CD4-positive, CD25-positive, alpha-beta regulatory T cell (primary cell): ENCODE results near the gene MSN. TPM values are rescaled to one million over a fixed set of nuclear protein-coding genes. Genes with fewer than 3 reads are reported as not detected.
A peak's percentile ranks its signal among the peaks of the same experiment; 100 is the strongest.
"Not testable (repeated sequence)": the region's sequence is repeated elsewhere in the genome, so short reads cannot be mapped to it uniquely, and the experiment has no call there.

Experiments
- ATAC-seq, 2 donors: fragments of 150-1000 bp; cut with Tn5 transposase; one replicate each; pipeline ENCODE4 v1.10.0; 2021; ENCODE audit warnings: low read depth in 2 of 2, moderate number of reproducible peaks in 2 of 2, moderate library complexity in 1 of 2
- DNase-seq, 3 donors: peaks; one replicate each; pipeline versions ENCODE4 v3.0.0 to v3.0.0-alpha.2; 2012 to 2022; ENCODE audit warnings: mixed read lengths in 1 of 3
- H3K27ac ChIP-seq: one replicate; pipeline ENCODE4 v1.7.0; 2013; ENCODE audit warnings: mild to moderate bottlenecking, low read length; ENCODE audit not compliant: insufficient read depth, poor library complexity, severe bottlenecking
- H3K27me3 ChIP-seq: one replicate; pipeline ENCODE4 v1.7.0; 2013; ENCODE audit warnings: low read length; ENCODE audit not compliant: control insufficient read depth, insufficient read depth
- H3K36me3 ChIP-seq: one replicate; pipeline ENCODE4 v1.7.0; 2013; ENCODE audit warnings: mild to moderate bottlenecking, low read length, moderate library complexity; ENCODE audit not compliant: control insufficient read depth, insufficient read depth
- H3K4me1 ChIP-seq: 2 replicates; pipeline ENCODE4 v1.7.0; 2013; ENCODE audit warnings: mild to moderate bottlenecking, low read length; ENCODE audit not compliant: insufficient read depth, control insufficient read depth, poor library complexity, severe bottlenecking
- H3K4me3 ChIP-seq: one replicate; pipeline ENCODE4 v1.7.0; 2013; ENCODE audit warnings: low read depth, mild to moderate bottlenecking, low read length, moderate library complexity
- H3K9me3 ChIP-seq, 2 experiments: 1 replicate in 1 of 2; 2 replicates in 1 of 2; pipeline ENCODE4 v1.7.0; 2013; ENCODE audit warnings: low read length in 2 of 2, mild to moderate bottlenecking in 1 of 2, moderate library complexity in 1 of 2; ENCODE audit not compliant: control insufficient read depth in 2 of 2
- H3K27ac Mint-ChIP-seq, 3 donors: one replicate each; pipeline ENCODE4 v1.8.0; 2020 to 2022; ENCODE audit warnings: mild to moderate bottlenecking in 3 of 3, mixed read lengths in 3 of 3, moderate library complexity in 2 of 3
- H3K27me3 Mint-ChIP-seq: one replicate; pipeline ENCODE4 v1.8.0; 2022; ENCODE audit warnings: mild to moderate bottlenecking, mixed read lengths
- H3K36me3 Mint-ChIP-seq: one replicate; pipeline ENCODE4 v1.8.0; 2020; ENCODE audit warnings: mixed read lengths
- H3K4me1 Mint-ChIP-seq, 4 donors: one replicate each; pipeline ENCODE4 v1.8.0; 2020 to 2022; ENCODE audit warnings: mixed read lengths in 4 of 4, mild to moderate bottlenecking in 1 of 4
- H3K4me3 Mint-ChIP-seq, 4 donors: one replicate each; pipeline ENCODE4 v1.8.0; 2020 to 2022; ENCODE audit warnings: mild to moderate bottlenecking in 4 of 4, mixed read lengths in 4 of 4, moderate library complexity in 3 of 4
- H3K9me3 Mint-ChIP-seq, 7 donors: one replicate each; pipeline ENCODE4 v1.8.0; 2020 to 2022; ENCODE audit warnings: mixed read lengths in 7 of 7, mild to moderate bottlenecking in 3 of 7, moderate library complexity in 2 of 7
- polyA plus RNA-seq, 4 donors: library from polyadenylated mRNA; unstranded; fragments of 300-500 nt; fragmentation: Illumina TruSeq; gene quantifications; one replicate each; pipeline ENCODE4 v1.2.3, GENCODE V29; 2021
- total RNA-seq: library from RNA; stranded (reverse); gene quantifications from one replicate; pipeline ENCODE4 v1.2.3, GENCODE V29; 2022

Gene MSN
- total and polyA plus RNA-seq, 5 donors from 2014 or later: 339 to 527 (median 438) TPM

DNA sequence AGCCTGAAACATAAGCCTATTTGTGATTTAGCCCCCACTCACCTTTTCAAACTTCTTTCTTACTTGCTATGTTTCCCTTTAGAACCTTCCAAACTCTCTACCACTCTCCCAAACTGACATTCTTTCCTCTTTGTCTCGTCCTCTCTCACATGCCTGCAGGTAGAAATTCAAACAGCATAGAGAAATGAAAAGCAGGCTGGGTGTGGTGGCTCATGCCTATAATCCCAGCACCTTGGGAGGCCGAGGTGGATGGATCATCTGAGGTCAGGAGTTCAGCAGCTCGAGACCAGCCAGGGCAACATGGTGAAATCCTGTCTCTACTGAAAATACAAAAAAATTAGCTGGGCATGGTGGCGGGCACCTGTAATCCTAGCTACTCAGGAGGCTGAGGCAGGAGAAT lies 31.2 kb upstream of the MSN start:
- not testable (repeated sequence) for H3K36me3 ChIP-seq, H3K9me3 Mint-ChIP-seq, H3K4me1 Mint-ChIP-seq, H3K4me1 ChIP-seq, H3K27ac ChIP-seq, H3K27ac Mint-ChIP-seq, H3K27me3 ChIP-seq, H3K4me3 Mint-ChIP-seq, H3K27me3 Mint-ChIP-seq, H3K4me3 ChIP-seq, DNase-seq, H3K9me3 ChIP-seq, ATAC-seq, H3K36me3 Mint-ChIP-seq

DNA sequence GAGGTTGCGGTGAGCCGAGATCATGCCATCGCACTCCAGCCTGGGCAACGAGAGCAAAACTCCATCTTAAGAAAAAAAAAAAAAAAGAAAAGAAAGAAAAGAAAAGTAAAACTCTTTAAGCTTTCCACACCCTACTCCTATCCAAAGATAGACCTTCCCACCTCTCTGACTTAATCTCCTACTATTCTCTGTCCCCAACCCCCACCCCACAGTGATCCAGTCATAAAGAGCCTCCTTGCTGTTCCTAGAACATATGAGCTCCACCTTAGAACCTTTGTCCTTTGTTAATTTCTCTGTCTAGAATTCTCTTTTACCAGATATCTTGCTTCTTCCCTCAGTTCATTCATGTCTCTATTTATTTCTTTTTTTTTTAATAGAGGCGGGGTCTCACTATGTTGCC lies 30.1 kb upstream of the MSN start:
- Mint-ChIP-seq H3K4me3 (no peak overlapping the region), H3K27me3 (no peaks in the 10 kb centered on the region), H3K4me1 (peaks cover 0 to 6% (median 3%) of the 10 kb centered on the region in 4 donors), H3K9me3 (peaks cover 0 to 4% (median 0%) of the 10 kb centered on the region in 7 donors), H3K27ac (peak overlapping the region in 1 of 3 donors; percentile 3), H3K36me3 (no peaks in the 10 kb centered on the region)
- no peaks in the 10 kb centered on the region for H3K4me1 ChIP-seq
- ATAC-seq: no peak
- DNase-seq: no peak
- no peak overlapping the region for H3K4me3 ChIP-seq
- no peak overlapping the region for H3K27ac ChIP-seq
- no peaks in the 10 kb centered on the region for H3K36me3 ChIP-seq
- H3K9me3 ChIP-seq: no peaks in the 10 kb centered on the region
- no peaks in the 10 kb centered on the region for H3K27me3 ChIP-seq

DNA sequence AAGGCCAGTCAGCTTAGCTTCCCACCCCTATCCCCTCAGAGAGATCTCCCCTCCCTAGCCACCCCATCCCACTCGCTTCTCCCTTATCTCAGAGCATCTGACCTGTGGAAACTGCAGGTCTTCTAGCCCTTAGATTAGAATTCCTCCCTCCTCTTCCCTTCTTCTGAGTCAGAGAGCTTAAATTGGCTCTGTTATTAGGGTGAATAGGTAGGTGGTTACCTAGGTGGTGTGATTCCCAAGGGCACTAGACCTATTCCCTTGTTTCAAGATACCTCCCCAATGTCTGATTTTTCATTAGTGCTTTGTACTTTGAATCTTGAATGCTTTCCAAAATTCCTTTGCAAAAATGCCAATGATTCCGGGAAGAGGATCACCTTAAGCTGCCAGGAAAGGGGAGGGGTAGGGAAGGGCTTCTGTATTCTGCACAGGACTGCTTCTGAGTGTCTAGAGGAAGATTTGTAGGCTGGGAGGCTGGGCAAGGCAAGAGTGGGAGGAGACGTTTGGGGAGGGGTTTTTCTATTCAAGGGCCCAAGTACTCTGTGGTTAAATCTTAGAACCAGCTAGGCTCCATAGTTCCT lies 24.5 kb upstream of the MSN start:
- H3K36me3 Mint-ChIP-seq: no peaks in the 10 kb centered on the region
- peak overlapping the region in 2 of 3 donors; percentile 72 to 80 for H3K27ac Mint-ChIP-seq
- peaks cover 0 to 1% (median 0%) of the 10 kb centered on the region in 7 donors for H3K9me3 Mint-ChIP-seq
- H3K4me3 Mint-ChIP-seq: no peak overlapping the region
- Histone ChIP-seq H3K27ac (no peak overlapping the region), H3K27me3 (no peaks in the 10 kb centered on the region), H3K4me3 (no peak overlapping the region), H3K9me3 (no peaks in the 10 kb centered on the region), H3K4me1 (no peaks in the 10 kb centered on the region), H3K36me3 (no peaks in the 10 kb centered on the region)
- no peak for ATAC-seq
- no peaks in the 10 kb centered on the region for H3K27me3 Mint-ChIP-seq
- H3K4me1 Mint-ChIP-seq: peaks cover 0 to 18% (median 6%) of the 10 kb centered on the region in 4 donors
- DNase-seq: no peak

DNA sequence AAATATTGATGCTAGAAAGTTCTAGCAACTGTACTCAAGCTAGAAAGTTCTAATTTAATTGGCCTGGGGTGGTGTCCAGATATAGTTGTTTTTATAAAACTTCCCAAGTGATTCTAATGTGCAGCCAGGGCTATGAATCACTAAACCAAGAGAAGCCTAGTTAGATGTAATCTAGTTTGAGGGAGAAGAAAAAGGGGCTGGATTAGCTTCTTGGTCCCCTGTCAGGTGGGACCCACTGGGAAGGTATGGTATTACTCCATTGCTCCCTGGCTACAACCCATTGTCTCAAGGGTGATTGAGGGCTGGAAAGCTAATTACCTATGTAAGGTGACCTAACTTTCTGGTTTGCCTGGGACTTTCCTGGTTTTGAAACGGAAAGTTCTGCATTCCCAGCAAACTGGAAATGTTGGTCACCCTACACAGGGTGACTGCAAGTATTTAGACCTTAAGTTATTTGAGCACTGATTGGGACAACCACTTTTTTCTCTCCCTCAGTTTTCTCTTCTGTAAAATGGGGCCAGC lies 23.9 kb upstream of the MSN start:
- Mint-ChIP-seq H3K27me3 (no peaks in the 10 kb centered on the region), H3K27ac (peak overlapping the region in 1 of 3 donors; percentile 72), H3K4me3 (no peak overlapping the region), H3K9me3 (no peaks in the 10 kb centered on the region), H3K36me3 (no peaks in the 10 kb centered on the region), H3K4me1 (peaks cover 0 to 18% (median 4%) of the 10 kb centered on the region in 4 donors)
- Histone ChIP-seq H3K36me3 (no peaks in the 10 kb centered on the region), H3K4me3 (no peak overlapping the region), H3K27me3 (no peaks in the 10 kb centered on the region), H3K4me1 (no peaks in the 10 kb centered on the region), H3K9me3 (no peaks in the 10 kb centered on the region), H3K27ac (no peak overlapping the region)
- ATAC-seq (no peak), DNase-seq (no peak)

DNA sequence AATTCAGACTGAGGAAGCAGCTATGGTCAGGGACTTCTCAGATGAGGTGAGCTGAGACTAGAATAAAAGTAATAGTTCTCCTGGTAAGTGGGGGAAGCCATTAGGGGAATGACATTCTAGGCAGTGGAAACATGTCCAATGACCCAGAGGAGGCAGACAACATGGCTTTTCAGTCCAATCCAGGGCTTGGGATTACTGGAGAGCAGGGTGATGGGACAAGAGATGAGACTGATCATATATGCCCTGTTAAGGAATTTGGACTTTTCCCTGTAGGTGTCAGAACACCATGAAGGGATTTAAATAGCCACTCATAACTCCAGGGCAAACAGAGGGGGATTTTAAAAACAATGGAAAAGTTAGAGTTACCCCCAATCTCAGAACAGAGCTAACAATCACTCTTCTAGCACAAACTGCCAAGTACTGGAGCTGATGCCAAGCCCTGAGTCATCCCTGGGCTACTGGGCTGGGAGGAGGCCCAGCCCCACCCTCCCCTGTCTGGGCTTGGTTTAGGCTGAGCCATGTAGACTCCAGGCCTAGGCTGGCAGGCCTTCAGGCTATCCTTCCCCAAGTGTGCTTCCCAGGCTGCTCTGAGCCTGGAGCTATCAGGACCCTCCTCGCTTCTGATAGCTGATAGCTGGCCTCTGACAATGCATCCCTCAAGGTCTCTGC lies 22.7 kb upstream of the MSN start:
- H3K27ac ChIP-seq: no peak overlapping the region
- H3K4me3 Mint-ChIP-seq: no peak overlapping the region
- no peaks in the 10 kb centered on the region for H3K9me3 ChIP-seq
- H3K4me1 ChIP-seq: no peaks in the 10 kb centered on the region
- no peaks in the 10 kb centered on the region for H3K27me3 Mint-ChIP-seq
- H3K27me3 ChIP-seq: no peaks in the 10 kb centered on the region
- H3K4me1 Mint-ChIP-seq: peaks cover 0 to 16% (median 4%) of the 10 kb centered on the region in 4 donors
- no peaks in the 10 kb centered on the region for H3K36me3 ChIP-seq
- no peaks in the 10 kb centered on the region for H3K36me3 Mint-ChIP-seq
- peak overlapping the region in 1 of 3 donors; percentile 59 for H3K27ac Mint-ChIP-seq
- H3K9me3 Mint-ChIP-seq: no peaks in the 10 kb centered on the region
- H3K4me3 ChIP-seq: no peak overlapping the region
- DNase-seq: no peak
- no peak for ATAC-seq

DNA sequence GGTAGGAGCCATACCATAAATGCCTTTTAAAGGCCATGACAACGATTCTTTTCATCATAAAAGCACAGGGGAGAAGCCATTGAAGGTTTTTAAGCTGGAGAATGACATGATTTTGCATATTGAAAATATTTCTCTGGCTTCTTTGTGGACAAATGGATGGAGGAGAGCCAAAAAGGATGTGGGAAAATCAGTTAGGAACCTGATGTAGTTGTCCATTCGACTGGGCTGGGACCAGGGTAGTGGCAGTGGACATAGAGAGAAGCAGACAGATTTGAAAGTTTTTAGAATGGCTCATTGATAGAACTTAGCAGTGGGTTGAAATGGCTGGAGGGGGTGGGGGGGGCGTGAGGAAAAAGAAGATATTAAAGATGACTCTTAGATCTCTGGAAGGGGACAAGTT lies 19.7 kb upstream of the MSN start:
- Histone ChIP-seq H3K27ac (no peak overlapping the region), H3K4me1 (no peaks in the 10 kb centered on the region), H3K9me3 (no peaks in the 10 kb centered on the region), H3K4me3 (no peak overlapping the region), H3K36me3 (no peaks in the 10 kb centered on the region), H3K27me3 (no peaks in the 10 kb centered on the region)
- no peaks in the 10 kb centered on the region for H3K27me3 Mint-ChIP-seq
- no peaks in the 10 kb centered on the region for H3K36me3 Mint-ChIP-seq
- no peak for ATAC-seq
- no peak for DNase-seq
- H3K9me3 Mint-ChIP-seq: no peaks in the 10 kb centered on the region
- H3K4me3 Mint-ChIP-seq: no peak overlapping the region
- peaks cover 0 to 15% (median 4%) of the 10 kb centered on the region in 4 donors for H3K4me1 Mint-ChIP-seq
- H3K27ac Mint-ChIP-seq: no peak overlapping the region

DNA sequence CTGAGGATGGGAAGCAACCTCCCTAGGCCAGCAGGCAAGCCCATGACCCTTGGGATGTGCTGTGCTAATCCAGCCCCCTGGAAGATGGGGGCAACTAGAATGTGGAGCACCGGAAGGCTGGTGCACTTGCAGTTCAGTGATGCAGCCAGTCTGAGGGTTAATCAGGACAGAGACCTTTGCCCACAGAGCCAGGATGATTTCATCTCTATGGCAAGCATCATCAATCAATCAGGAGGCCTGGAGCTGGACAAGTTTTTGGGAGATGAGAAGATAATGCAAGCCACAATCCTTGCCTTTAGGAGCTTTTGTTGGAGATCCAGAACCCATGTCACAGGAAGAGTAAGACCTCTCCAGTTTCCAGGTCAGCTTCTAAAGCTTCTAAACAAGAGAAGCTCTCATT lies 15.4 kb upstream of the MSN start:
- Mint-ChIP-seq H3K36me3 (no peaks in the 10 kb centered on the region), H3K4me3 (no peak overlapping the region), H3K27me3 (no peaks in the 10 kb centered on the region), H3K9me3 (peaks cover 0 to 1% (median 0%) of the 10 kb centered on the region in 7 donors), H3K27ac (no peak overlapping the region), H3K4me1 (peaks cover 13 to 19% (median 16%) of the 10 kb centered on the region in 4 donors)
- DNase-seq (no peak), ATAC-seq (no peak)
- peaks cover 9% of the 10 kb centered on the region for H3K4me1 ChIP-seq
- H3K36me3 ChIP-seq: no peaks in the 10 kb centered on the region
- no peak overlapping the region for H3K4me3 ChIP-seq
- H3K27me3 ChIP-seq: no peaks in the 10 kb centered on the region
- H3K9me3 ChIP-seq: no peaks in the 10 kb centered on the region
- H3K27ac ChIP-seq: no peak overlapping the region

DNA sequence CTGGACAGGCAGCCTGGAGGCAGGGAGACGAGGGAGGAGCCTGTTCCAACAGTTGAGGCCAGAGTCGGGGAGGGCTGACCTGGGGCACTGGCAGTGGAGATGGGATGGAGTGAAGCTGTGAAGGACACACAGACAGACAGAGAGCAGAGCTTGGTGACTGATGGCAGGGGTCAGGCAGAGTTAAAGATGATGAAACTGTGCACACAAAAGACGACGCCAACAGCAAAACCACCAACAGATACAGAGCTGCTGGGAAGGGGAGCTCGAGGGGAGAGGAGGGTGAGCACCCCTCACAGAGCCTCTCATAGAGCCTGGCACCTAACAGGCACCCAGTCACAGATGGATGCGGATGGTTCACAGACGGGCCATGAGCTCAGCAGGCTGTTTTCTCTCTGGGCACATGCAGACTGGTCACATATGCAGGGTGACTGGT lies 10.4 kb upstream of the MSN start:
- H3K4me1 Mint-ChIP-seq: peaks cover 17 to 42% (median 19%) of the 10 kb centered on the region in 4 donors
- not testable (repeated sequence) for H3K27me3 Mint-ChIP-seq, H3K9me3 ChIP-seq, H3K4me3 ChIP-seq, DNase-seq, H3K36me3 Mint-ChIP-seq, H3K27me3 ChIP-seq, H3K9me3 Mint-ChIP-seq, ATAC-seq, H3K27ac ChIP-seq, H3K36me3 ChIP-seq, H3K4me1 ChIP-seq
- peak overlapping the region; percentile 93 to 94 (median 93) for H3K27ac Mint-ChIP-seq
- H3K4me3 Mint-ChIP-seq: peak overlapping the region in 3 of 4 donors; percentile 40 to 71 (median 66)
